ENCODE measurements around the gene TEAD1.
A peak's percentile ranks its signal among the peaks of the same experiment; 100 is the strongest.

TEAD1 gene

GRCh38 chr11:12827929-12828812 is 153.9 kb downstream of the TEAD1 start:
- H3K4me3 Mint-ChIP-seq = peak overlapping the region; percentile 21 to 25
- ATAC-seq (replicated peaks) = no peak
- no peak for DNase-seq
- H3K4me1 Mint-ChIP-seq (ENCODE audit: low read depth in 2 of 2) = peaks cover 5 to 8% of the 10 kb centered on the region in 2 donors
- H3K27ac Mint-ChIP-seq = no peak overlapping the region
- no peaks in the 10 kb centered on the region for H3K36me3 Mint-ChIP-seq (ENCODE audit: insufficient read depth)
- peaks cover 59 to 74% of the 10 kb centered on the region in 2 donors for H3K27me3 Mint-ChIP-seq
- no peaks in the 10 kb centered on the region for H3K9me3 Mint-ChIP-seq

- H3K4me3 Mint-ChIP-seq = no peak overlapping the region
- peaks cover 5 to 8% of the 10 kb centered on the region in 2 donors for H3K4me1 Mint-ChIP-seq (ENCODE audit: low read depth in 2 of 2)
- no peak for ATAC-seq (replicated peaks)
- DNase-seq = no peak
- no peaks in the 10 kb centered on the region for H3K9me3 Mint-ChIP-seq
- peaks cover 55 to 74% of the 10 kb centered on the region in 2 donors for H3K27me3 Mint-ChIP-seq
- H3K27ac Mint-ChIP-seq = no peak overlapping the region
- H3K36me3 Mint-ChIP-seq (ENCODE audit: insufficient read depth) = no peaks in the 10 kb centered on the region
These were observed 154.9 kb downstream of the TEAD1 start for GRCh38 chr11:12829131-12829530.

GRCh38 chr11:12829540-12830314 is 155.5 kb downstream of the TEAD1 start:
- DNase-seq (no peak), ATAC-seq (replicated peaks) (no peak)
- peaks cover 57 to 74% of the 10 kb centered on the region in 2 donors for H3K27me3 Mint-ChIP-seq
- H3K4me1 Mint-ChIP-seq (ENCODE audit: low read depth in 2 of 2) = peaks cover 5 to 8% of the 10 kb centered on the region in 2 donors
- H3K9me3 Mint-ChIP-seq = no peaks in the 10 kb centered on the region
- no peak overlapping the region for H3K27ac Mint-ChIP-seq
- no peak overlapping the region for H3K4me3 Mint-ChIP-seq
- H3K36me3 Mint-ChIP-seq (ENCODE audit: insufficient read depth) = no peaks in the 10 kb centered on the region

GRCh38 chr11:12831471-12832202 is 157.4 kb downstream of the TEAD1 start:
- no peak for DNase-seq
- Mint-ChIP-seq H3K27me3 (peaks cover 67 to 91% of the 10 kb centered on the region in 2 donors), H3K4me3 (no peak overlapping the region)

GRCh38 chr11:12832480-12833224 is 158.4 kb downstream of the TEAD1 start:
- Mint-ChIP-seq H3K27me3 (peaks cover 62 to 82% of the 10 kb centered on the region in 2 donors), H3K4me3 (no peak overlapping the region)
- no peak for ATAC-seq (replicated peaks)

More at GRCh38 chr11:12831471-12832202, 157.4 kb downstream of the TEAD1 start:
- no peaks in the 10 kb centered on the region for H3K36me3 Mint-ChIP-seq (ENCODE audit: insufficient read depth)
- no peaks in the 10 kb centered on the region for H3K9me3 Mint-ChIP-seq
- no peak overlapping the region for H3K27ac Mint-ChIP-seq
- H3K4me1 Mint-ChIP-seq (ENCODE audit: low read depth in 2 of 2) = peaks cover 5 to 8% of the 10 kb centered on the region in 2 donors
- ATAC-seq (replicated peaks) = no peak

DNA sequence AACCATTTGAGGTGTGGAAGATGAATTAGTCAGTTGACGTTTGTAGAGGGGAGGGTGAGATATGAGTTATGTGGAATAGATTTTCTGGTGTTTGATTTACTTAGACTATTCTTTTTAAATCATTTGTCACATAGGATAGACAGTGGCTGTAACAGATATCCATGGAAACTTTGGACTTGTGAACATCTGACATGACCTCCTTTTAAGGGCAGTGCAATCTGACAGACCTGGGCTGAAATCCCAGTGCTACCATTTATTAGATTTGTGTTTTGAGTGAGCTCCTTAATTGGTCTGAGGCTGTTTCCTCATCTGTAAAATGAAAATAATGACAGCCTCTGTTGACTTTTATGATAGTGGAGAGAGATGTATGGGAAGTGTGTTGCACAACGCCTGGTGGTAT is 159.9 kb downstream of the TEAD1 start:
- DNase-seq (no peak), ATAC-seq (replicated peaks) (no peak)
- no peak overlapping the region for H3K4me3 Mint-ChIP-seq
- no peaks in the 10 kb centered on the region for H3K36me3 Mint-ChIP-seq (ENCODE audit: insufficient read depth)
- H3K27me3 Mint-ChIP-seq = peaks cover 46 to 69% of the 10 kb centered on the region in 2 donors
- H3K27ac Mint-ChIP-seq = no peak overlapping the region
- H3K4me1 Mint-ChIP-seq (ENCODE audit: low read depth in 2 of 2) = peaks cover under 1 to 2% of the 10 kb centered on the region in 2 donors
- no peaks in the 10 kb centered on the region for H3K9me3 Mint-ChIP-seq

More at GRCh38 chr11:12832480-12833224, 158.4 kb downstream of the TEAD1 start:
- H3K4me1 Mint-ChIP-seq (ENCODE audit: low read depth in 2 of 2) = peaks cover 5 to 8% of the 10 kb centered on the region in 2 donors
- H3K9me3 Mint-ChIP-seq = no peaks in the 10 kb centered on the region
- no peaks in the 10 kb centered on the region for H3K36me3 Mint-ChIP-seq (ENCODE audit: insufficient read depth)
- no peak for DNase-seq
- H3K27ac Mint-ChIP-seq = no peak overlapping the region

DNA sequence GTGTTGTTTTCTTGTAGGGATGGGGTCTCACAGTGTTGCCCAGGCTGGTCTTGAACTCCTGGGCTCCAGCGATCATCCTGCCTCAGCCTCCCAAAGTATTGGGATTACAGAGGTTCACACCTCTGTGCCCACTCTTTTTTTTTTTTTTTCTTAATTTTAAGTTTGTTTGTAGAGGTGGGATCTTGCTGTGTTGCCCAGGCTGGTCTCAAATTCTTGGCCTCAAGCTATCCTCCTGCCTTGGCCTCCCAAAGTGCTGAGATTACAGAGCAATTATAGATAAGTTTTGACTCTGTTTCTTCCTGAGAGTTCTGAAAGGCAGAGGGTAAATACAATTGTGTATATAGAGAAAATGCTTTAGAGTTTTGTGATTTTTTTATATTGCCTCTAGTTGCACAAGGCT is 160.4 kb downstream of the TEAD1 start:
- DNase-seq (no peak), ATAC-seq (replicated peaks) (no peak)
- H3K27ac Mint-ChIP-seq = no peak overlapping the region
- H3K4me1 Mint-ChIP-seq (ENCODE audit: low read depth in 2 of 2) = no peaks in the 10 kb centered on the region
- H3K9me3 Mint-ChIP-seq = no peaks in the 10 kb centered on the region
- H3K36me3 Mint-ChIP-seq (ENCODE audit: insufficient read depth) = no peaks in the 10 kb centered on the region
- H3K27me3 Mint-ChIP-seq = peaks cover 46 to 69% of the 10 kb centered on the region in 2 donors
- H3K4me3 Mint-ChIP-seq = no peak overlapping the region

GRCh38 chr11:12835286-12835685 is 161.1 kb downstream of the TEAD1 start:
- ATAC-seq (replicated peaks) (no peak), DNase-seq (no peak)
- no peaks in the 10 kb centered on the region for H3K4me1 Mint-ChIP-seq (ENCODE audit: low read depth in 2 of 2)
- H3K27me3 Mint-ChIP-seq = peaks cover 44 to 69% of the 10 kb centered on the region in 2 donors
- H3K4me3 Mint-ChIP-seq = no peak overlapping the region
- no peaks in the 10 kb centered on the region for H3K36me3 Mint-ChIP-seq (ENCODE audit: insufficient read depth)
- H3K27ac Mint-ChIP-seq = no peak overlapping the region
- H3K9me3 Mint-ChIP-seq = no peaks in the 10 kb centered on the region

- H3K36me3 Mint-ChIP-seq (ENCODE audit: insufficient read depth) = no peaks in the 10 kb centered on the region
These were observed 164.4 kb downstream of the TEAD1 start for GRCh38 chr11:12838463-12839123.

DNA sequence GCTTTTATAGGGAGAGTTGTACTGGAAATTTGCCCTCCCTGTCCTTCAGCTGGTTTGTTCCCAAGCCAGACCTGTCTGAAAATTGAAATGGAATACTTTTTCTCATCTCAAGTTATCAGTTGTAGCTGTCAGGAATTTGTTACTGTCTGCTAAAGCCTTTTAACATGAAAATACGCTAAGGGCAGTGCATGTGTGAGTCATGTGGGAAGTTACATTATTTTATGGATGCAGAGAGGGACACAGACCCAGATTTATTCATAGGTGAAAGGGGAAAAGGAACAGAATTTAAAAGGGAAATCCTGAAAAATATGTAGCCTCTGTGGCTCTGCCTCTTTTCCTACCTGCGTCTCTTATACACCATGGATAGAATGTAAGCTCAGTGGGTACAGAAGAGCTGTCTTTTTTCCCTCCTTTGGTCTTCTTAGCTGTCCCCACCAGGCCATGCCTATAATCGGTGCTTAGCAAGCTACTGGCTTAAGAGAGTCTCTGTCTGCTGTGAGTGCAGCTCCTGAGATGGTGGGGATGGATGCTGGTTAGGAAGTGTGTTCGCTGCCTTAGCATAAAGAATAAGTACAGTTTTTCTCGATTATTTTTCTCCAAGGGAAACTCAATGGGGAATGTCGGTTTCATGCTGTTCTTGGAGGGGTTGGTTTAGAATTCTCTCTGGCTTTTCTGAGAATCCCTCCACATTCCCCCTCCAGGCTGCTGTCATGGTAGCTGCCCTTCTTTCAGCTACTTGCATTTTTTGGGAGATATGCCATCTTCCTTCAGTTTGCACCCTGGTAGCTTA is 166.8 kb downstream of the TEAD1 start:
- H3K27ac Mint-ChIP-seq = no peak overlapping the region
- H3K27me3 Mint-ChIP-seq = peaks cover 14 to 37% of the 10 kb centered on the region in 2 donors
- H3K4me1 Mint-ChIP-seq (ENCODE audit: low read depth in 2 of 2) = peaks cover 2 to 6% of the 10 kb centered on the region in 2 donors
- no peaks in the 10 kb centered on the region for H3K9me3 Mint-ChIP-seq
- no peak overlapping the region for H3K4me3 Mint-ChIP-seq
- no peaks in the 10 kb centered on the region for H3K36me3 Mint-ChIP-seq (ENCODE audit: insufficient read depth)
- no peak for DNase-seq
- no peak for ATAC-seq (replicated peaks)

More at GRCh38 chr11:12838463-12839123, 164.4 kb downstream of the TEAD1 start:
- ATAC-seq (replicated peaks) (no peak), DNase-seq (no peak)
- Mint-ChIP-seq H3K27ac (no peak overlapping the region), H3K9me3 (no peaks in the 10 kb centered on the region), H3K4me1 (ENCODE audit: low read depth in 2 of 2) (peaks cover 2 to 6% of the 10 kb centered on the region in 2 donors), H3K4me3 (no peak overlapping the region), H3K27me3 (peaks cover 32 to 61% of the 10 kb centered on the region in 2 donors)

DNA sequence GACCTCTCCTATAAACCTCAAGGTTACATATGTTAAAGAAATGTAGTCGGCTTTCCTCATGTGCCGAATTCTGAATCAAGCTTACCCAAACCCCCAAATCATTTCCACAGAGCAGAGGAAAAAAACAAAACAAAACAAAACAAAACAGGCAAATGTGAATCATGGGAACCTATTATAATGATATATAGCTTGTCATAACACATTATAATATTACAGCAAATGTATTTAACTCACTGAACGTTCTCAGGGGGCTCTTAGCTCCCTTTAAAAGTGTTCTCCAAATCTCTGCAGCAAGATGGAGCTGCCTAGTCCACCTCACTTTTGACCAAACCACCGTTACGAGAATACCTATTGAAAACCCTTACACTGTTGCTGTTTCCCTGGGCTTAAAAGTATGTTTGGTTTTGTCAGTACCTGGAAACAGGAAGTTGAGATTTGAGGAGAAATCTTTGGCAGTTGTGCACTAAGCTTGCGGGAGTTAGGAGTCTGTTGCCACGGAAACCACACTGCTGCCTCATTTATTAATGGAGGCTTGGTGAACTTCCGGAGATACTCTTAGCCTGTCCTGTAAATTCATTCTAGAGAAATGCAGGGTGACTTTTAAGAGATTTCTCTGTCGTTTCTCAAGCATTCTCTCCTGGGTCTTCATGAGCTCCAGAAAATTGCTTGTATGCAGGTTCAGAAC is 167.9 kb downstream of the TEAD1 start:
- no peak for DNase-seq
- no peaks in the 10 kb centered on the region for H3K36me3 Mint-ChIP-seq (ENCODE audit: insufficient read depth)
- peaks cover 22 to 41% of the 10 kb centered on the region in 2 donors for H3K27me3 Mint-ChIP-seq
- H3K4me1 Mint-ChIP-seq (ENCODE audit: low read depth in 2 of 2) = peaks cover 2 to 6% of the 10 kb centered on the region in 2 donors
- H3K27ac Mint-ChIP-seq = no peak overlapping the region
- no peak for ATAC-seq (replicated peaks)
- no peak overlapping the region for H3K4me3 Mint-ChIP-seq
- H3K9me3 Mint-ChIP-seq = no peaks in the 10 kb centered on the region

All from effector memory CD8-positive, alpha-beta T cell (primary cell).